GM23338 (cell line): ENCODE results near the gene NRXN2. TPM values are rescaled to one million over a fixed set of nuclear protein-coding genes. Genes with fewer than 3 reads are reported as not detected.

ENCODE experiments used
- ATAC-seq: fragments of 200-7000 bp; cut with Tn5 transposase; 3 replicates; pipeline ENCODE4 v1.9.1; 2020
- DNase-seq: peaks from one replicate; pipeline ENCODE4 v3.0.0-alpha.2; 2015; ENCODE audit warnings: low spot score
- H2AFZ ChIP-seq: fragments of 200-600 bp; sonication (generic); 2 replicates; pipeline ENCODE4 v1.8.0; 2016; ENCODE audit warnings: antibody characterized with exemption, mild to moderate bottlenecking, moderate library complexity
- H3F3A ChIP-seq: fragments of 200-600 bp; sonication (generic); replicated peaks from 2 replicates; pipeline ENCODE4 v1.8.0; 2017; ENCODE audit warnings: antibody characterized with exemption, mixed run types, low read depth
- H3K27ac ChIP-seq: fragments of 200-600 bp; sonication (generic); 2 replicates; pipeline ENCODE4 v1.6.1; 2016; ENCODE audit warnings: low read depth
- H3K27me3 ChIP-seq: fragments of 200-600 bp; sonication (generic); 2 replicates; pipeline ENCODE4 v1.8.0; 2016; ENCODE audit warnings: mild to moderate bottlenecking, mixed run types, moderate library complexity; ENCODE audit not compliant: insufficient read depth
- H3K36me3 ChIP-seq: fragments of 200-600 bp; sonication (generic); 2 replicates; pipeline ENCODE4 v1.8.0; 2016; ENCODE audit warnings: mild to moderate bottlenecking; ENCODE audit not compliant: insufficient read depth
- H3K4me1 ChIP-seq: fragments of 200-600 bp; sonication (generic); 2 replicates; pipeline ENCODE4 v1.8.0; 2016; ENCODE audit warnings: mild to moderate bottlenecking, moderate library complexity; ENCODE audit not compliant: insufficient read depth
- H3K4me2 ChIP-seq: fragments of 200-600 bp; sonication (generic); 2 replicates; pipeline ENCODE4 v1.7.1; 2017; ENCODE audit warnings: mixed run types
- H3K4me3 ChIP-seq: fragments of 200-600 bp; sonication (generic); 2 replicates; pipeline ENCODE4 v1.6.1; 2016; ENCODE audit warnings: mixed run types
- H3K79me2 ChIP-seq: fragments of 200-600 bp; sonication (generic); replicated peaks from 2 replicates; pipeline ENCODE4 v1.8.0; 2017; ENCODE audit warnings: mild to moderate bottlenecking; ENCODE audit not compliant: insufficient read depth
- H3K9me2 ChIP-seq: fragments of 200-600 bp; sonication (generic); 2 replicates; pipeline ENCODE4 v1.8.0; 2017; ENCODE audit not compliant: insufficient read depth
- H4K20me1 ChIP-seq: fragments of 200-600 bp; sonication (generic); replicated peaks from 2 replicates; pipeline ENCODE4 v1.8.0; 2017; ENCODE audit warnings: mild to moderate bottlenecking; ENCODE audit not compliant: insufficient read depth
- H3K27ac Mint-ChIP-seq: 2 replicates; pipeline ENCODE4 v1.8.0; 2020; ENCODE audit warnings: inconsistent platforms, mild to moderate bottlenecking, moderate library complexity, mixed read lengths
- H3K27me3 Mint-ChIP-seq: 3 replicates; pipeline ENCODE4 v1.8.0; 2022; ENCODE audit warnings: low read depth, mild to moderate bottlenecking, moderate library complexity, mixed read lengths, inconsistent platforms; ENCODE audit not compliant: insufficient read depth, poor library complexity
- H3K36me3 Mint-ChIP-seq: 3 replicates; pipeline ENCODE4 v1.8.0; 2021; ENCODE audit warnings: low read depth, mild to moderate bottlenecking, inconsistent platforms, moderate library complexity, mixed read lengths
- H3K4me1 Mint-ChIP-seq: 3 replicates; pipeline ENCODE4 v1.8.0; 2020; ENCODE audit warnings: mild to moderate bottlenecking, inconsistent platforms, mixed read lengths
- H3K4me3 Mint-ChIP-seq: 3 replicates; pipeline ENCODE4 v1.8.0; 2021; ENCODE audit warnings: moderate library complexity, mild to moderate bottlenecking, inconsistent platforms, mixed read lengths
- H3K9me3 Mint-ChIP-seq: 3 replicates; pipeline ENCODE4 v1.8.0; 2020; ENCODE audit warnings: moderate library complexity, mild to moderate bottlenecking, inconsistent platforms, mixed read lengths
- CREB1 ChIP-seq: fragments of 250-450 bp; sonication (Bioruptor Pico); IDR thresholded peaks from 2 replicates; pipeline ENCODE4 v1.5.0; 2020; ENCODE audit warnings: low read depth, mild to moderate bottlenecking, moderate library complexity
- EZH2 ChIP-seq: fragments of 200-600 bp; sonication (generic); IDR thresholded peaks from one replicate; pipeline ENCODE4 v1.8.0; 2017; ENCODE audit warnings: antibody characterized with exemption, mild to moderate bottlenecking, low read depth; ENCODE audit not compliant: unreplicated experiment
- EZH2phosphoT487 ChIP-seq: fragments of 200-600 bp; sonication (generic); IDR thresholded peaks from one replicate; pipeline ENCODE4 v1.8.1; 2018; ENCODE audit warnings: antibody characterized with exemption; ENCODE audit not compliant: unreplicated experiment
- JUNB ChIP-seq: IDR thresholded peaks from one replicate; pipeline ENCODE4 v1.6.1; 2016; ENCODE audit warnings: antibody characterized with exemption; ENCODE audit not compliant: unreplicated experiment
- NANOG ChIP-seq: IDR thresholded peaks from 2 replicates; pipeline ENCODE4 v1.6.1; 2016; ENCODE audit warnings: antibody characterized with exemption, borderline replicate concordance
- POLR2AphosphoS5 ChIP-seq: IDR thresholded peaks from 2 replicates; pipeline ENCODE4 v1.6.1; 2016; ENCODE audit warnings: antibody characterized with exemption, low read depth
- STAT1 ChIP-seq: IDR thresholded peaks from one replicate; pipeline ENCODE4 v1.6.1; 2016; ENCODE audit warnings: antibody characterized with exemption; ENCODE audit not compliant: unreplicated experiment
- ZNF114 ChIP-seq: fragments of 250-450 bp; sonication (Bioruptor Pico); IDR thresholded peaks from 2 replicates; pipeline ENCODE4 v1.5.0; 2020; ENCODE audit warnings: mild to moderate bottlenecking, moderate library complexity
- ZNF331 ChIP-seq: fragments of 250-450 bp; sonication (Bioruptor Pico); IDR thresholded peaks from 2 replicates; pipeline ENCODE4 v1.5.0; 2020; ENCODE audit warnings: low read depth, mild to moderate bottlenecking, moderate library complexity
- polyA plus RNA-seq: library from polyadenylated mRNA; unstranded; fragments of >200 nt; fragmentation: Nextera tagmentation; extraction: Ambion mirVana; gene quantifications from 2 replicates; pipeline ENCODE4 v1.2.1, GENCODE V29; 2016
- total RNA-seq: library from RNA; depleted of rRNA; stranded (reverse); fragments of >200 nt; shearing (Covaris generic); gene quantifications from 2 replicates; pipeline ENCODE4 v1.2.3, GENCODE V29; 2014
- TF ChIP-seq, protein P1 (sequence below), 2 experiments: fragments of 200-600 bp in 1 of 2; sonication (generic) in 1 of 2; conservative IDR thresholded peaks; 2 replicates each; pipeline versions ENCODE4 v1.5.1 to v1.6.1; 2016 to 2017; ENCODE audit warnings: antibody characterized with exemption in 2 of 2, low read depth in 2 of 2, mild to moderate bottlenecking in 2 of 2, moderate library complexity in 1 of 2
- TF ChIP-seq, protein P2 (sequence below): IDR thresholded peaks from one replicate; pipeline ENCODE4 v1.6.1; 2018; ENCODE audit warnings: antibody characterized with exemption; ENCODE audit not compliant: unreplicated experiment
- TF ChIP-seq, protein P3 (sequence below): fragments of 250-450 bp; sonication (Bioruptor Pico); IDR thresholded peaks from 2 replicates; pipeline ENCODE4 v1.5.0; 2020; ENCODE audit warnings: mild to moderate bottlenecking, moderate library complexity
- TF ChIP-seq, protein P4 (sequence below): IDR thresholded peaks from 2 replicates; pipeline ENCODE4 v1.6.1; 2016; ENCODE audit warnings: antibody characterized with exemption

NRXN2 gene
- total and polyA plus RNA-seq, 2 experiments from 2014 or later = 3.4 to 17.0 TPM

DNA sequence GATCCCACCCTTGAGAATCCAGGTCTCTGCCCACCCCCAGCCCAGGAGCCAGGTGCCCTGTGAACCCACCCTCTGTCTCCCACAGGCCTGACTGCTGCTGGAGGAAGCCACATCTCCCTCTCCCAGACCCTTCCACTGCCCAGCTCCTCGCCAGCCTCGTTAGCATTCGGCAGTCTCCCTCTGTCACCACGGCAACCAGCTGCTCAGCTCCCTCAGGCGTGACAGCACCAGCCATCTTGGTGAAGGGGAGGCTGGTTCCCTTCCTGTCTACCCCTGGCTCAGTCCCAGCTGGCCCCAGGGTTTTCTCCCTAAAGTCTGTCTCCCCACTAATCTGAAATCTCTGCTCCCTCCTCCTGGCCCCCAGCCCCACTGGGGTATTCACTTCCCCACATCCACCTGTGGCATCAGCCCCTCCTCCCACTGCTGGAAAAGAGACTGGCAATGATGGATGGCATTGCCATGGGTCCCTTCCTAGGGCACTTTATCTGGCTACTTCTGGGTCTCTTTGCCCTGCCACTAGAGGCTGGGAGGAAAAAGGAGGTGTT lies 28.1 kb downstream of the NRXN2 start:
- ATAC-seq = peak; percentile 89
- H3K4me2 ChIP-seq = no peak overlapping the region
- H3K27ac ChIP-seq = no peak overlapping the region

More for the DNA sequence above, 28.1 kb downstream of the NRXN2 start:
- no peaks in the 10 kb centered on the region for H4K20me1 ChIP-seq
- no peaks in the 10 kb centered on the region for H3K36me3 Mint-ChIP-seq
- no peak overlapping the region for H3K4me3 ChIP-seq
- no peaks in the 10 kb centered on the region for H3F3A ChIP-seq
- H3K9me3 Mint-ChIP-seq = no peaks in the 10 kb centered on the region
- H3K79me2 ChIP-seq = no peaks in the 10 kb centered on the region
- H2AFZ ChIP-seq = no peak overlapping the region
- no peak for TF ChIP-seq CREB1 (CRISPR knock-in tag)
- no peak for TF ChIP-seq EZH2phosphoT487
- no peak for TF ChIP-seq JUNB
- TF ChIP-seq, protein P1, sequence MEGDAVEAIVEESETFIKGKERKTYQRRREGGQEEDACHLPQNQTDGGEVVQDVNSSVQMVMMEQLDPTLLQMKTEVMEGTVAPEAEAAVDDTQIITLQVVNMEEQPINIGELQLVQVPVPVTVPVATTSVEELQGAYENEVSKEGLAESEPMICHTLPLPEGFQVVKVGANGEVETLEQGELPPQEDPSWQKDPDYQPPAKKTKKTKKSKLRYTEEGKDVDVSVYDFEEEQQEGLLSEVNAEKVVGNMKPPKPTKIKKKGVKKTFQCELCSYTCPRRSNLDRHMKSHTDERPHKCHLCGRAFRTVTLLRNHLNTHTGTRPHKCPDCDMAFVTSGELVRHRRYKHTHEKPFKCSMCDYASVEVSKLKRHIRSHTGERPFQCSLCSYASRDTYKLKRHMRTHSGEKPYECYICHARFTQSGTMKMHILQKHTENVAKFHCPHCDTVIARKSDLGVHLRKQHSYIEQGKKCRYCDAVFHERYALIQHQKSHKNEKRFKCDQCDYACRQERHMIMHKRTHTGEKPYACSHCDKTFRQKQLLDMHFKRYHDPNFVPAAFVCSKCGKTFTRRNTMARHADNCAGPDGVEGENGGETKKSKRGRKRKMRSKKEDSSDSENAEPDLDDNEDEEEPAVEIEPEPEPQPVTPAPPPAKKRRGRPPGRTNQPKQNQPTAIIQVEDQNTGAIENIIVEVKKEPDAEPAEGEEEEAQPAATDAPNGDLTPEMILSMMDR (conservative IDR thresholded peaks at IDR 0.05; ENCODE audit: low read depth in 2 of 2) = no peak
- TF ChIP-seq, protein P2, sequence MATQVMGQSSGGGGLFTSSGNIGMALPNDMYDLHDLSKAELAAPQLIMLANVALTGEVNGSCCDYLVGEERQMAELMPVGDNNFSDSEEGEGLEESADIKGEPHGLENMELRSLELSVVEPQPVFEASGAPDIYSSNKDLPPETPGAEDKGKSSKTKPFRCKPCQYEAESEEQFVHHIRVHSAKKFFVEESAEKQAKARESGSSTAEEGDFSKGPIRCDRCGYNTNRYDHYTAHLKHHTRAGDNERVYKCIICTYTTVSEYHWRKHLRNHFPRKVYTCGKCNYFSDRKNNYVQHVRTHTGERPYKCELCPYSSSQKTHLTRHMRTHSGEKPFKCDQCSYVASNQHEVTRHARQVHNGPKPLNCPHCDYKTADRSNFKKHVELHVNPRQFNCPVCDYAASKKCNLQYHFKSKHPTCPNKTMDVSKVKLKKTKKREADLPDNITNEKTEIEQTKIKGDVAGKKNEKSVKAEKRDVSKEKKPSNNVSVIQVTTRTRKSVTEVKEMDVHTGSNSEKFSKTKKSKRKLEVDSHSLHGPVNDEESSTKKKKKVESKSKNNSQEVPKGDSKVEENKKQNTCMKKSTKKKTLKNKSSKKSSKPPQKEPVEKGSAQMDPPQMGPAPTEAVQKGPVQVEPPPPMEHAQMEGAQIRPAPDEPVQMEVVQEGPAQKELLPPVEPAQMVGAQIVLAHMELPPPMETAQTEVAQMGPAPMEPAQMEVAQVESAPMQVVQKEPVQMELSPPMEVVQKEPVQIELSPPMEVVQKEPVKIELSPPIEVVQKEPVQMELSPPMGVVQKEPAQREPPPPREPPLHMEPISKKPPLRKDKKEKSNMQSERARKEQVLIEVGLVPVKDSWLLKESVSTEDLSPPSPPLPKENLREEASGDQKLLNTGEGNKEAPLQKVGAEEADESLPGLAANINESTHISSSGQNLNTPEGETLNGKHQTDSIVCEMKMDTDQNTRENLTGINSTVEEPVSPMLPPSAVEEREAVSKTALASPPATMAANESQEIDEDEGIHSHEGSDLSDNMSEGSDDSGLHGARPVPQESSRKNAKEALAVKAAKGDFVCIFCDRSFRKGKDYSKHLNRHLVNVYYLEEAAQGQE = no peak
- TF ChIP-seq, protein P3, sequence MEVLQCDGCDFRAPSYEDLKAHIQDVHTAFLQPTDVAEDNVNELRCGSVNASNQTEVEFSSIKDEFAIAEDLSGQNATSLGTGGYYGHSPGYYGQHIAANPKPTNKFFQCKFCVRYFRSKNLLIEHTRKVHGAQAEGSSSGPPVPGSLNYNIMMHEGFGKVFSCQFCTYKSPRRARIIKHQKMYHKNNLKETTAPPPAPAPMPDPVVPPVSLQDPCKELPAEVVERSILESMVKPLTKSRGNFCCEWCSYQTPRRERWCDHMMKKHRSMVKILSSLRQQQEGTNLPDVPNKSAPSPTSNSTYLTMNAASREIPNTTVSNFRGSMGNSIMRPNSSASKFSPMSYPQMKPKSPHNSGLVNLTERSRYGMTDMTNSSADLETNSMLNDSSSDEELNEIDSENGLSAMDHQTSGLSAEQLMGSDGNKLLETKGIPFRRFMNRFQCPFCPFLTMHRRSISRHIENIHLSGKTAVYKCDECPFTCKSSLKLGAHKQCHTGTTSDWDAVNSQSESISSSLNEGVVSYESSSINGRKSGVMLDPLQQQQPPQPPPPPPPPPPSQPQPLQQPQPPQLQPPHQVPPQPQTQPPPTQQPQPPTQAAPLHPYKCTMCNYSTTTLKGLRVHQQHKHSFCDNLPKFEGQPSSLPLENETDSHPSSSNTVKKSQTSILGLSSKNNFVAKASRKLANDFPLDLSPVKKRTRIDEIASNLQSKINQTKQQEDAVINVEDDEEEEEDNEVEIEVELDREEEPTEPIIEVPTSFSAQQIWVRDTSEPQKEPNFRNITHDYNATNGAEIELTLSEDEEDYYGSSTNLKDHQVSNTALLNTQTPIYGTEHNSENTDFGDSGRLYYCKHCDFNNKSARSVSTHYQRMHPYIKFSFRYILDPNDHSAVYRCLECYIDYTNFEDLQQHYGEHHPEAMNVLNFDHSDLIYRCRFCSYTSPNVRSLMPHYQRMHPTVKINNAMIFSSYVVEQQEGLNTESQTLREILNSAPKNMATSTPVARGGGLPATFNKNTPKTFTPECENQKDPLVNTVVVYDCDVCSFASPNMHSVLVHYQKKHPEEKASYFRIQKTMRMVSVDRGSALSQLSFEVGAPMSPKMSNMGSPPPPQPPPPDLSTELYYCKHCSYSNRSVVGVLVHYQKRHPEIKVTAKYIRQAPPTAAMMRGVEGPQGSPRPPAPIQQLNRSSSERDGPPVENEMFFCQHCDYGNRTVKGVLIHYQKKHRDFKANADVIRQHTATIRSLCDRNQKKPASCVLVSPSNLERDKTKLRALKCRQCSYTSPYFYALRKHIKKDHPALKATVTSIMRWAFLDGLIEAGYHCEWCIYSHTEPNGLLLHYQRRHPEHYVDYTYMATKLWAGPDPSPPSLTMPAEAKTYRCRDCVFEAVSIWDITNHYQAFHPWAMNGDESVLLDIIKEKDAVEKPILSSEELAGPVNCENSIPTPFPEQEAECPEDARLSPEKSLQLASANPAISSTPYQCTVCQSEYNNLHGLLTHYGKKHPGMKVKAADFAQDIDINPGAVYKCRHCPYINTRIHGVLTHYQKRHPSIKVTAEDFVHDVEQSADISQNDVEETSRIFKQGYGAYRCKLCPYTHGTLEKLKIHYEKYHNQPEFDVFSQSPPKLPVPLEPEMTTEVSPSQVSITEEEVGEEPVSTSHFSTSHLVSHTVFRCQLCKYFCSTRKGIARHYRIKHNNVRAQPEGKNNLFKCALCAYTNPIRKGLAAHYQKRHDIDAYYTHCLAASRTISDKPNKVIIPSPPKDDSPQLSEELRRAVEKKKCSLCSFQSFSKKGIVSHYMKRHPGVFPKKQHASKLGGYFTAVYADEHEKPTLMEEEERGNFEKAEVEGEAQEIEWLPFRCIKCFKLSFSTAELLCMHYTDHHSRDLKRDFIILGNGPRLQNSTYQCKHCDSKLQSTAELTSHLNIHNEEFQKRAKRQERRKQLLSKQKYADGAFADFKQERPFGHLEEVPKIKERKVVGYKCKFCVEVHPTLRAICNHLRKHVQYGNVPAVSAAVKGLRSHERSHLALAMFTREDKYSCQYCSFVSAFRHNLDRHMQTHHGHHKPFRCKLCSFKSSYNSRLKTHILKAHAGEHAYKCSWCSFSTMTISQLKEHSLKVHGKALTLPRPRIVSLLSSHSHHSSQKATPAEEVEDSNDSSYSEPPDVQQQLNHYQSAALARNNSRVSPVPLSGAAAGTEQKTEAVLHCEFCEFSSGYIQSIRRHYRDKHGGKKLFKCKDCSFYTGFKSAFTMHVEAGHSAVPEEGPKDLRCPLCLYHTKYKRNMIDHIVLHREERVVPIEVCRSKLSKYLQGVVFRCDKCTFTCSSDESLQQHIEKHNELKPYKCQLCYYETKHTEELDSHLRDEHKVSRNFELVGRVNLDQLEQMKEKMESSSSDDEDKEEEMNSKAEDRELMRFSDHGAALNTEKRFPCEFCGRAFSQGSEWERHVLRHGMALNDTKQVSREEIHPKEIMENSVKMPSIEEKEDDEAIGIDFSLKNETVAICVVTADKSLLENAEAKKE (CRISPR knock-in tag) = no peak
- no peak for TF ChIP-seq NANOG
- TF ChIP-seq ZNF331 = no peak
- no peak for TF ChIP-seq ZNF114
- TF ChIP-seq, protein P4, sequence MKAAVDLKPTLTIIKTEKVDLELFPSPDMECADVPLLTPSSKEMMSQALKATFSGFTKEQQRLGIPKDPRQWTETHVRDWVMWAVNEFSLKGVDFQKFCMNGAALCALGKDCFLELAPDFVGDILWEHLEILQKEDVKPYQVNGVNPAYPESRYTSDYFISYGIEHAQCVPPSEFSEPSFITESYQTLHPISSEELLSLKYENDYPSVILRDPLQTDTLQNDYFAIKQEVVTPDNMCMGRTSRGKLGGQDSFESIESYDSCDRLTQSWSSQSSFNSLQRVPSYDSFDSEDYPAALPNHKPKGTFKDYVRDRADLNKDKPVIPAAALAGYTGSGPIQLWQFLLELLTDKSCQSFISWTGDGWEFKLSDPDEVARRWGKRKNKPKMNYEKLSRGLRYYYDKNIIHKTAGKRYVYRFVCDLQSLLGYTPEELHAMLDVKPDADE = no peak
- no peak for TF ChIP-seq POLR2AphosphoS5
- no peak for TF ChIP-seq EZH2
- TF ChIP-seq STAT1 = no peak
- H3K27me3 Mint-ChIP-seq = peaks cover 15% of the 10 kb centered on the region
- H3K9me2 ChIP-seq = no peaks in the 10 kb centered on the region
- peaks cover 15% of the 10 kb centered on the region for H3K4me1 ChIP-seq
- no peaks in the 10 kb centered on the region for H3K36me3 ChIP-seq
- H3K27ac Mint-ChIP-seq = no peak overlapping the region
- no peaks in the 10 kb centered on the region for H3K27me3 ChIP-seq
- H3K4me3 Mint-ChIP-seq = no peak overlapping the region
- peaks cover 30% of the 10 kb centered on the region for H3K4me1 Mint-ChIP-seq
- DNase-seq = peak; percentile 87
